A673 (cell line): ENCODE results near the gene BCLAF1. TPM values are rescaled to one million over a fixed set of nuclear protein-coding genes. Genes with fewer than 3 reads are reported as not detected.

ENCODE experiments used
- BruUV-seq: library from RNA; stranded (reverse); fragments of 400-500 nt; replicated peaks from 2 replicates; lab custom pipeline; 2021; lab: Mats Ljungman, UMichigan
- CTCF ChIA-PET: fragments of 300-600 bp; sonication (Branson Sonifier 250); formaldehyde crosslinking; loops from one replicate; lab custom pipeline; 2022; ENCODE audit warnings: antibody characterized with exemption; lab: Charles Lee
- POLR2A ChIA-PET: fragments of 300-600 bp; sonication (Branson Sonifier 250); formaldehyde crosslinking; loops from one replicate; lab custom pipeline; 2022; ENCODE audit warnings: antibody characterized with exemption; ENCODE audit not compliant: low non-redundant PET; lab: Charles Lee
- DNase-seq: peaks from one replicate; pipeline ENCODE4 v3.0.0-alpha.2; 2015; ENCODE audit warnings: low spot score
- H3K27ac ChIP-seq: fragments of 200-600 bp; sonication (generic); 2 replicates; pipeline ENCODE4 v1.5.1; 2016; ENCODE audit warnings: mixed run types, low read depth, mild to moderate bottlenecking, mixed read lengths, antibody characterized with exemption, low read length; ENCODE audit not compliant: poor library complexity, severe bottlenecking
- H3K27me3 ChIP-seq: fragments of 200-600 bp; sonication (generic); replicated peaks from 2 replicates; pipeline ENCODE4 v1.6.1; 2017; ENCODE audit warnings: mixed run types, low read depth, mild to moderate bottlenecking, mixed read lengths, antibody characterized with exemption, low read length; ENCODE audit not compliant: insufficient read depth, poor library complexity
- H3K36me3 ChIP-seq: fragments of 200-600 bp; sonication (generic); 2 replicates; pipeline ENCODE4 v1.6.1; 2016; ENCODE audit warnings: mixed run types, mild to moderate bottlenecking, mixed read lengths, antibody characterized with exemption, low read length; ENCODE audit not compliant: insufficient read depth, poor library complexity, severe bottlenecking
- H3K4me1 ChIP-seq: fragments of 200-600 bp; sonication (generic); 2 replicates; pipeline ENCODE4 v1.6.1; 2017; ENCODE audit warnings: mixed run types, mild to moderate bottlenecking, mixed read lengths, antibody characterized with exemption, low read length; ENCODE audit not compliant: insufficient read depth, poor library complexity, severe bottlenecking
- H3K4me3 ChIP-seq: fragments of 200-600 bp; sonication (generic); 2 replicates; pipeline ENCODE4 v1.5.1; 2016; ENCODE audit warnings: low read depth, mixed run types, mild to moderate bottlenecking, mixed read lengths, low read length; ENCODE audit not compliant: poor library complexity, severe bottlenecking
- H3K9me3 ChIP-seq: fragments of 200-600 bp; sonication (generic); 2 replicates; pipeline ENCODE4 v1.6.1; 2016; ENCODE audit warnings: mixed run types, low read depth, mild to moderate bottlenecking, mixed read lengths, antibody characterized with exemption, low read length; ENCODE audit not compliant: poor library complexity, severe bottlenecking
- EZH2 ChIP-seq: fragments of 200-600 bp; sonication (generic); IDR thresholded peaks from 2 replicates; pipeline ENCODE4 v1.6.1; 2017; ENCODE audit warnings: borderline replicate concordance, low read depth, mild to moderate bottlenecking, mixed read lengths, antibody characterized with exemption, low read length; ENCODE audit not compliant: poor library complexity, severe bottlenecking
- intact Hi-C: fragments of 100-400 bp; cut with micrococcal nuclease; formaldehyde crosslinking; loops from one replicate; pipeline ENCODE4 v1.10.0; 2022; ENCODE audit not compliant: unreplicated experiment
- total RNA-seq: library from RNA; stranded (reverse); gene quantifications from 2 replicates; pipeline ENCODE4 v1.2.3, GENCODE V29; 2021
- TF ChIP-seq, protein P1 (sequence below): fragments of 300-800, 200-600 bp; sonication (generic); conservative IDR thresholded peaks from 2 replicates; pipeline ENCODE4 v1.5.1; 2017; ENCODE audit warnings: low read depth, mild to moderate bottlenecking, antibody characterized with exemption, low read length, moderate library complexity, mixed read lengths

BCLAF1 gene
- total RNA-seq, 1 experiment from 2014 or later = 284 TPM

DNA sequence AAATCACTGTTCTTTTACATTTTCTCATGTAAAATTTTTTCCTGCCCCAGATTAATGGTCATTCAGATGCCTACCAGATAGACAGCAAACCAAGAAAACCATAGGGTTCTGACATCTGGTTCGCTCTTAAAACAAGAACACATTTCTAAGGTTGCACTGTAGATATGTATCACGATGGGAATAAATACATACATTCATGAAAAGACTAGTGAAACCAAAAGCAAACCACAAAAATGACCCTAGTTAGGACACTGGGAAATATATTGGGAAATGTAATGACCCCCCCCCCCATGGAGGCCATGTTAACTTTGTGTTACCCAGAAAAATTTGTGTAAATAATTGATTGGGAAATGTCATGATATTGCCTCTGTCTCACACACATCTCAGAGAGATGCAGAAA lies 77.0 kb downstream of the BCLAF1 start:
- Histone ChIP-seq H3K27me3 (no peaks in the 10 kb centered on the region), H3K4me3 (no peak overlapping the region), H3K36me3 (no peaks in the 10 kb centered on the region), H3K9me3 (no peaks in the 10 kb centered on the region), H3K4me1 (no peaks in the 10 kb centered on the region), H3K27ac (no peak overlapping the region)
- TF ChIP-seq, protein P1, sequence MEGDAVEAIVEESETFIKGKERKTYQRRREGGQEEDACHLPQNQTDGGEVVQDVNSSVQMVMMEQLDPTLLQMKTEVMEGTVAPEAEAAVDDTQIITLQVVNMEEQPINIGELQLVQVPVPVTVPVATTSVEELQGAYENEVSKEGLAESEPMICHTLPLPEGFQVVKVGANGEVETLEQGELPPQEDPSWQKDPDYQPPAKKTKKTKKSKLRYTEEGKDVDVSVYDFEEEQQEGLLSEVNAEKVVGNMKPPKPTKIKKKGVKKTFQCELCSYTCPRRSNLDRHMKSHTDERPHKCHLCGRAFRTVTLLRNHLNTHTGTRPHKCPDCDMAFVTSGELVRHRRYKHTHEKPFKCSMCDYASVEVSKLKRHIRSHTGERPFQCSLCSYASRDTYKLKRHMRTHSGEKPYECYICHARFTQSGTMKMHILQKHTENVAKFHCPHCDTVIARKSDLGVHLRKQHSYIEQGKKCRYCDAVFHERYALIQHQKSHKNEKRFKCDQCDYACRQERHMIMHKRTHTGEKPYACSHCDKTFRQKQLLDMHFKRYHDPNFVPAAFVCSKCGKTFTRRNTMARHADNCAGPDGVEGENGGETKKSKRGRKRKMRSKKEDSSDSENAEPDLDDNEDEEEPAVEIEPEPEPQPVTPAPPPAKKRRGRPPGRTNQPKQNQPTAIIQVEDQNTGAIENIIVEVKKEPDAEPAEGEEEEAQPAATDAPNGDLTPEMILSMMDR = no peak
- TF ChIP-seq EZH2 = no peak
- no peak for DNase-seq
- intact Hi-C loops = no loop called here
- ChIA-PET CTCF (no interaction called here), POLR2A (no interaction called here)
- no TSS peak for BruUV-seq

DNA sequence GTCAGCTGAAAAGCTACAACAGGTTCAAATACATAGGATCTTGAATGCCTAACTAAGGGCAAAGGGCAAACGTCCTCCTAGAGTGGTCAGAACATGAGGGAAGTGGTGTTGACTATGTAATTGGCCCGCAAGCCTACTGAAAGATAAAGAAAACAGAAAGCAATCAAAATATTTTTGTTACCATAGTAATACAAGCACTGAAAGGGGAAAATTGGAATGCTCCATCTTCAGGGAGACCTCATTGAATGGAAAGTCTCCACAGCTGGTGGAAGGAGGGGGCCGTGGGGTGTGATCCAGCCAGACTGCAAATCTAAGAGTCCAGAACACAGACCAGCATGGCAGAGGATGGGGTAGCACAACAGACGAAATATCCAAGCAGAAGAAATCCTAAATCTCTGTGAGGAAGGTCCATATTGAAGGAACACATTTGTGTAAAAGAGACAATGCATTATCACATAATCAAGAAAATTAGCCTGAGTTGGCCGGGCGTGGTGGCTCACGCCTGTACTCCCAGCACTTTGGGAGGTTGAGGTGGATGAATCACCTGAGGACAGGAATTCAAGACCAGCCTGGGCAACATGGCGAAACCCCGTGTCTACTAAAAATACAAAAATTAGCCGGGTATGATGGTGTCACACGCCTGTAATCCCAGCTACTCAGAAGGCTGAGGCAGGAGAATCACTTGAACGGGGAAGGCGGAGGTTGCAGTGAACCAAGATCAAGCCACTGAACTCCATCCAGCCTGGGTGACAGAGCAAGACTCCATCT lies 79.1 kb downstream of the BCLAF1 start:
- no peaks in the 10 kb centered on the region for H3K36me3 ChIP-seq
- H3K4me1 ChIP-seq = no peaks in the 10 kb centered on the region
- no peaks in the 10 kb centered on the region for H3K27me3 ChIP-seq
- CTCF ChIA-PET = no interaction called here
- TF ChIP-seq, protein P1 = no peak
- no peak for TF ChIP-seq EZH2
- no peak overlapping the region for H3K4me3 ChIP-seq
- H3K9me3 ChIP-seq = no peaks in the 10 kb centered on the region
- DNase-seq = no peak
- H3K27ac ChIP-seq = no peak overlapping the region
- BruUV-seq = no TSS peak
- intact Hi-C loops = no loop called here
- POLR2A ChIA-PET = no interaction called here

DNA sequence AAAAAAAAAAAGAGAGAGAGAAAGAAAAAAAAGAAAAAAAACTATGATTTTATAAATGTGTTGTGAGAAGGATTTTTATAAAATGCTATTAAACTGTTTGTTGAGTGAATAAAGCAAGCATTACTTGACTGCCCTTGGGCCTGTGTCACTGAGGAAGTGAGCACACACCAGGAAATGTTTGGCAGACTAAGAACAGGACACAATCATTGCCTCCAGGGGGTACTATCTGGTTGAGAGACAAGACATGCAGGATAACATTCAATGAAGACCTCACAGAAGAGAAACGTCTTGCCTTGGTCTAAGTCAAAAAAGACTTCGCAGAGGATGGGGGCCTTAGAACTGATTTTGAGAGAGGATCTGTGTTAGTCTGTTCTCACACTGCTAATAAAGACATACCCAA lies 80.2 kb downstream of the BCLAF1 start:
- H3K27ac ChIP-seq = no peak overlapping the region
- no TSS peak for BruUV-seq
- no peaks in the 10 kb centered on the region for H3K4me1 ChIP-seq
- peaks cover 7% of the 10 kb centered on the region for H3K27me3 ChIP-seq
- H3K9me3 ChIP-seq = no peaks in the 10 kb centered on the region
- no peak for DNase-seq
- TF ChIP-seq EZH2 = no peak
- TF ChIP-seq, protein P1 = no peak
- no peak overlapping the region for H3K4me3 ChIP-seq
- ChIA-PET CTCF (no interaction called here), POLR2A (no interaction called here)
- no peaks in the 10 kb centered on the region for H3K36me3 ChIP-seq
- intact Hi-C loops = no loop called here
